IPS-20b (cell line): ENCODE measurements around the gene FIBCD1.

ENCODE experiments used
- H3K27ac ChIP-seq: one replicate; pipeline ENCODE4 v1.5.1; 2013; ENCODE audit warnings: low read length
- H3K27me3 ChIP-seq: 2 replicates; pipeline ENCODE4 v1.6.1; 2013; ENCODE audit warnings: mild to moderate bottlenecking, low read length, inconsistent platforms; ENCODE audit not compliant: insufficient read depth
- H3K36me3 ChIP-seq: 2 replicates; pipeline ENCODE4 v1.6.1; 2013; ENCODE audit warnings: low read depth, mild to moderate bottlenecking, inconsistent platforms, low read length, moderate library complexity; ENCODE audit not compliant: insufficient read depth
- H3K4me1 ChIP-seq: 2 replicates; pipeline ENCODE4 v1.6.1; 2013; ENCODE audit warnings: mild to moderate bottlenecking, control low read depth, inconsistent platforms, low read length, moderate library complexity; ENCODE audit not compliant: insufficient read depth
- H3K4me3 ChIP-seq: 2 replicates; pipeline ENCODE4 v1.5.1; 2013; ENCODE audit warnings: mild to moderate bottlenecking, low read length, inconsistent platforms
- H3K9ac ChIP-seq: 2 replicates; pipeline ENCODE4 v1.6.1; 2013; ENCODE audit warnings: low read depth, mild to moderate bottlenecking, inconsistent platforms, low read length, moderate library complexity
- H3K9me3 ChIP-seq: 2 replicates; pipeline ENCODE4 v1.6.1; 2013; ENCODE audit warnings: mild to moderate bottlenecking, low read depth, low read length, inconsistent platforms; ENCODE audit not compliant: insufficient read depth

FIBCD1 gene, protein sequence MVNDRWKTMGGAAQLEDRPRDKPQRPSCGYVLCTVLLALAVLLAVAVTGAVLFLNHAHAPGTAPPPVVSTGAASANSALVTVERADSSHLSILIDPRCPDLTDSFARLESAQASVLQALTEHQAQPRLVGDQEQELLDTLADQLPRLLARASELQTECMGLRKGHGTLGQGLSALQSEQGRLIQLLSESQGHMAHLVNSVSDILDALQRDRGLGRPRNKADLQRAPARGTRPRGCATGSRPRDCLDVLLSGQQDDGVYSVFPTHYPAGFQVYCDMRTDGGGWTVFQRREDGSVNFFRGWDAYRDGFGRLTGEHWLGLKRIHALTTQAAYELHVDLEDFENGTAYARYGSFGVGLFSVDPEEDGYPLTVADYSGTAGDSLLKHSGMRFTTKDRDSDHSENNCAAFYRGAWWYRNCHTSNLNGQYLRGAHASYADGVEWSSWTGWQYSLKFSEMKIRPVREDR

GRCh38 chr9:130938652-130939404, at the start of gene FIBCD1:
TSS of gene FIBCD1 (minus strand) at chr9:130939247. CDS start at chr9:130938607, 640 bp downstream.
- H3K27me3 ChIP-seq = peaks cover 61% of the 10 kb centered on the region
- H3K27ac ChIP-seq = no peak within 1 kb of the TSS
- H3K36me3 ChIP-seq = no peaks in the 10 kb centered on the region
- no peak within 1 kb of the TSS for H3K9ac ChIP-seq
- peaks cover 13% of the 10 kb centered on the region; the same call in 1 of the 2 replicates for H3K4me1 ChIP-seq
- peak within 1 kb of the TSS; percentile 76 for H3K4me3 ChIP-seq
- no peaks in the 10 kb centered on the region for H3K9me3 ChIP-seq

- Histone ChIP-seq H3K36me3 (no peaks in the 10 kb centered on the region), H3K27me3 (no peaks in the 10 kb centered on the region), H3K9ac (no peak overlapping the region)
Measured at GRCh38 chr9:130988400-130988747, 49.3 kb upstream of the FIBCD1 start.

GRCh38 chr9:130987738-130988399, 48.8 kb upstream of the FIBCD1 start:
- Histone ChIP-seq H3K27me3 (no peaks in the 10 kb centered on the region), H3K36me3 (no peaks in the 10 kb centered on the region), H3K9ac (no peak overlapping the region), H3K4me3 (no peak overlapping the region), H3K27ac (no peak overlapping the region), H3K4me1 (peaks cover 9% of the 10 kb centered on the region; the same call in 1 of the 2 replicates), H3K9me3 (no peaks in the 10 kb centered on the region)

More at GRCh38 chr9:130988400-130988747, 49.3 kb upstream of the FIBCD1 start:
- Histone ChIP-seq H3K4me1 (peaks cover 9% of the 10 kb centered on the region; the same call in 1 of the 2 replicates), H3K4me3 (no peak overlapping the region), H3K27ac (no peak overlapping the region), H3K9me3 (no peaks in the 10 kb centered on the region)

GRCh38 chr9:130987054-130987453, 48.0 kb upstream of the FIBCD1 start:
- Histone ChIP-seq H3K27ac (no peak overlapping the region), H3K36me3 (no peaks in the 10 kb centered on the region), H3K9ac (no peak overlapping the region), H3K4me1 (peaks cover 9% of the 10 kb centered on the region; the same call in 1 of the 2 replicates), H3K4me3 (no peak overlapping the region), H3K9me3 (no peaks in the 10 kb centered on the region), H3K27me3 (no peaks in the 10 kb centered on the region)

DNA sequence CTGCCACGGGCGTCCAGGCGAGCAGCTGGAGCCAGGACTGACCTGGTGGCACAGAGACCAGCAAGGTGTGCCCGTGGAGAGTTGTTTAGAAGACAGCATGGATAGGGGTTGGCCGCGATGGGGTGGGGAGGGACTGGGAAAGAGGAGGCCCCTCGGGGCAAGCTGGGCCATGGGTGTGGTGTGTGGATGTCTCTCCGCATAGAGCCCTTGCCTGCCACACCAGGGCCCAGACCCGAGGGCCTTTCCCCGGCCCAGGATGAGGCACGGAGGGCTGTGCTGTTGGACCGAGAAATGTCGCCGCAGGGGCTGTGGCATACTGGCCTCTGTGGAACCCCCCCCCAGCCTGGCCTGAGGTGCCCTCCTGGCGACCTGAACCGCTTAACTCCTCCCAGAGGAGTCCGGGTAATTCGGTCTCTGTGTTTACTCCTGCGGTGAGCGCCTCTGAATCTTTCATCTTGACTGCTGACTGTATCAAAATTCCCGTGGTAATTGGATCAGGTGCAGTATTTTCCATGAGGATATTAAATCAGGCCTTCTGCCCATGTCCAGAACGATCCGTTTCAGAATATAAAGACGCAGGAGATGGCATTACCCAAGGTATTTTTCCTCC, 47.4 kb upstream of the FIBCD1 start:
- Histone ChIP-seq H3K27ac (no peak overlapping the region), H3K9me3 (no peaks in the 10 kb centered on the region), H3K9ac (no peak overlapping the region), H3K36me3 (no peaks in the 10 kb centered on the region), H3K4me3 (no peak overlapping the region), H3K27me3 (no peaks in the 10 kb centered on the region), H3K4me1 (peaks cover 7% of the 10 kb centered on the region; the same call in 1 of the 2 replicates)

DNA sequence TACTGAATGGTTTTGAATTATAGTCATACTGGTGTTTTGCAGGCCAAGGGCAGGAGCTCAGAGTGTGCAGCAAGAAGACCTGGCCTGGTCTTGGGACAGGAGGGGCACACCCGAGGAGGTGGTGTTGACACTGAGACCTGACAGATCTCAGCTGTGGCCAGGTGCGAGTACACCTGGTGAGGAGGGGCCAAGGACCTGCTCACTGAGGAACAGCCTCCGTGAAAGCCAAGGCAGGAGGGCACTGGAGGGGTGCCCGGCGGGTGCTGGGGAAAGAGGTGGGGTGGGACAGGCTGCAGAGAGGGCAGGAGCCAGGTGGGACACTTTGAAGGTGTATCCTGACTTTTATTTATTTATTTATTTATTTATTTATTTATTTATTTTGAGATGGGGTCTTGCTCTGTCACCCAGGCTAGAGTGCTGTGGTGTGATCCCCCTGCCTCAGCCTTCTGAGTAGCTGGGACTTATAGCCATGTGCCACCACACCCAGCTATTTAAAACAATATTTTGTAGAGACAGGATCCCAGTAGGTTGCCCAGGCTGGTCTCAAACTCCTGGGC, 46.6 kb upstream of the FIBCD1 start:
- H3K4me3 ChIP-seq = no peak overlapping the region
- no peaks in the 10 kb centered on the region for H3K4me1 ChIP-seq
- H3K9ac ChIP-seq = no peak overlapping the region
- no peak overlapping the region for H3K27ac ChIP-seq
- H3K36me3 ChIP-seq = no peaks in the 10 kb centered on the region
- H3K27me3 ChIP-seq = no peaks in the 10 kb centered on the region
- no peaks in the 10 kb centered on the region for H3K9me3 ChIP-seq

GRCh38 chr9:130985029-130985428, 46.0 kb upstream of the FIBCD1 start:
- H3K36me3 ChIP-seq = no peaks in the 10 kb centered on the region
- H3K4me3 ChIP-seq = no peak overlapping the region
- H3K4me1 ChIP-seq = no peaks in the 10 kb centered on the region
- no peaks in the 10 kb centered on the region for H3K27me3 ChIP-seq
- no peak overlapping the region for H3K27ac ChIP-seq
- no peak overlapping the region for H3K9ac ChIP-seq
- no peaks in the 10 kb centered on the region for H3K9me3 ChIP-seq

GRCh38 chr9:130984521-130984920, 45.5 kb upstream of the FIBCD1 start:
- no peaks in the 10 kb centered on the region for H3K36me3 ChIP-seq

GRCh38 chr9:130983970-130984369, 44.9 kb upstream of the FIBCD1 start:
- H3K27ac ChIP-seq = no peak overlapping the region
- no peak overlapping the region for H3K9ac ChIP-seq
- no peaks in the 10 kb centered on the region for H3K27me3 ChIP-seq
- H3K9me3 ChIP-seq = no peaks in the 10 kb centered on the region
- H3K4me1 ChIP-seq = no peaks in the 10 kb centered on the region
- no peak overlapping the region for H3K4me3 ChIP-seq
- H3K36me3 ChIP-seq = no peaks in the 10 kb centered on the region

More at GRCh38 chr9:130984521-130984920, 45.5 kb upstream of the FIBCD1 start:
- Histone ChIP-seq H3K9me3 (no peaks in the 10 kb centered on the region), H3K4me1 (no peaks in the 10 kb centered on the region), H3K9ac (no peak overlapping the region), H3K27me3 (no peaks in the 10 kb centered on the region), H3K4me3 (no peak overlapping the region), H3K27ac (no peak overlapping the region)

DNA sequence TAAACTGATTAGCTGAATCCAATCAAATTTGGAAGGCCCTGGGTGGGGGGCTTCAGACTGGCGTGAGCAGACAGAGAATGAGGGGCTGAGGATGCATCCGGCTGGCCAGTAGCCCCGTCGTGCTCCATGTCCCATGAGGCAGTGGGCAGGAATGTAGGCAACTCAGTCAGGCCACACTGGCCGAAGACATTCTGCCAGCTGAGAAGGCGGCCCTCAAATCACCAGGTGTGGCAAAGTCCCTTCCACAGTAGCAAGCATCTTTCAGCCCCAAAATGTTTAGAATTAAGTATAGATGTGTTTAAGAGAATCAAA, 44.3 kb upstream of the FIBCD1 start:
- Histone ChIP-seq H3K27ac (no peak overlapping the region), H3K4me3 (no peak overlapping the region), H3K9me3 (no peaks in the 10 kb centered on the region), H3K27me3 (no peaks in the 10 kb centered on the region), H3K4me1 (no peaks in the 10 kb centered on the region), H3K9ac (no peak overlapping the region), H3K36me3 (no peaks in the 10 kb centered on the region)
